HepG2 (cell line): ENCODE measurements around the gene SKI. TPM values are rescaled to one million over a fixed set of nuclear protein-coding genes. Genes with fewer than 3 reads are reported as not detected.
A peak's percentile ranks its signal among the peaks of the same experiment; 100 is the strongest.

Source experiments
- FOSL1 ChIP-seq: sonication (generic); formaldehyde crosslinking; IDR thresholded peaks from 2 replicates; pipeline ENCODE4 v1.9.0; 2021; ENCODE audit warnings: missing genetic modification reagents, borderline replicate concordance
- PREB ChIP-seq: sonication (generic); formaldehyde crosslinking; IDR thresholded peaks from 2 replicates; pipeline ENCODE4 v1.4.0; 2020; ENCODE audit warnings: missing genetic modification reagents
- SIN3A ChIP-seq: IDR thresholded peaks from 2 replicates; pipeline ENCODE4 v1.6.1; 2011; ENCODE audit warnings: low read depth, mild to moderate bottlenecking, control low read depth, low read length, borderline replicate concordance
- TARDBP ChIP-seq: sonication (generic); formaldehyde crosslinking; IDR thresholded peaks from 2 replicates; pipeline ENCODE4 v1.8.0; 2022; ENCODE audit warnings: mild to moderate bottlenecking, missing genetic modification reagents
- ZBTB10 ChIP-seq: sonication (generic); formaldehyde crosslinking; IDR thresholded peaks from 2 replicates; pipeline ENCODE4 v1.4.0; 2020; ENCODE audit warnings: missing genetic modification reagents, borderline replicate concordance
- ZNF142 ChIP-seq: sonication (generic); formaldehyde crosslinking; IDR thresholded peaks from 2 replicates; pipeline ENCODE4 v1.4.0; 2020; ENCODE audit warnings: missing genetic modification reagents
- ZNF251 ChIP-seq: sonication (generic); formaldehyde crosslinking; IDR thresholded peaks from 2 replicates; pipeline ENCODE4 v1.9.0; 2021; ENCODE audit warnings: mild to moderate bottlenecking, missing genetic modification reagents
- ZNF275 ChIP-seq: sonication (generic); formaldehyde crosslinking; IDR thresholded peaks from 2 replicates; pipeline ENCODE4 v1.8.0; 2022; ENCODE audit warnings: missing genetic modification reagents, mild to moderate bottlenecking, inconsistent platforms, borderline replicate concordance
- ZNF614 ChIP-seq: IDR thresholded peaks from 2 replicates; pipeline ENCODE4 v1.6.1; 2018; ENCODE audit warnings: missing biosample characterization, missing genetic modification reagents, inconsistent platforms, borderline replicate concordance
- ZNF713 ChIP-seq: sonication (generic); formaldehyde crosslinking; IDR thresholded peaks from 2 replicates; pipeline ENCODE4 v1.4.0; 2020; ENCODE audit warnings: mild to moderate bottlenecking, missing genetic modification reagents
- ZSCAN31 ChIP-seq: sonication (generic); formaldehyde crosslinking; IDR thresholded peaks from 2 replicates; pipeline ENCODE4 v1.5.0; 2020; ENCODE audit warnings: low read depth, mild to moderate bottlenecking, missing genetic modification reagents
- ZUFSP ChIP-seq: sonication (generic); formaldehyde crosslinking; IDR thresholded peaks from 2 replicates; pipeline ENCODE4 v1.9.0; 2021; ENCODE audit warnings: missing genetic modification reagents, mild to moderate bottlenecking, borderline replicate concordance
- polyA plus RNA-seq, 8 experiments: library from polyadenylated mRNA; depleted of rRNA in 3 of 8; stranded (reverse) in 7 of 8; unstranded in 1 of 8; fragments of >200 nt; fragmentation: Illumina TruSeq in 4 of 8; extraction: Trizol in 4 of 8; gene quantifications; 2 replicates each; pipeline versions ENCODE4 v1.2.1 to v1.2.3, GENCODE V29; 2011 to 2016; ENCODE audit warnings: low read depth in 4 of 8, missing spikeins in 1 of 8, mixed read lengths in 1 of 8; ENCODE audit not compliant: insufficient read depth in 1 of 8
- total RNA-seq, 5 experiments: library from RNA; depleted of rRNA; stranded (reverse); fragments of >200 nt; fragmentation: Illumina TruSeq; extraction: Trizol; gene quantifications; 2 replicates each; pipeline ENCODE4 v1.2.3, GENCODE V29; 2016; ENCODE audit warnings: low read depth in 1 of 5
- TF ChIP-seq, protein P1 (sequence below): IDR thresholded peaks from 2 replicates; pipeline ENCODE4 v1.6.1; 2016; ENCODE audit warnings: missing genetic modification reagents, missing compliant biosample characterization
- TF ChIP-seq, protein P2 (sequence below): IDR thresholded peaks from 2 replicates; pipeline ENCODE4 v1.6.1; 2012; ENCODE audit warnings: inconsistent platforms

SKI gene
- total and polyA plus RNA-seq, 2 of the 13 experiments (the other 11 are each of a cell fraction or from before 2014, with no cell fraction given) = 4.7 to 6.9 TPM

DNA sequence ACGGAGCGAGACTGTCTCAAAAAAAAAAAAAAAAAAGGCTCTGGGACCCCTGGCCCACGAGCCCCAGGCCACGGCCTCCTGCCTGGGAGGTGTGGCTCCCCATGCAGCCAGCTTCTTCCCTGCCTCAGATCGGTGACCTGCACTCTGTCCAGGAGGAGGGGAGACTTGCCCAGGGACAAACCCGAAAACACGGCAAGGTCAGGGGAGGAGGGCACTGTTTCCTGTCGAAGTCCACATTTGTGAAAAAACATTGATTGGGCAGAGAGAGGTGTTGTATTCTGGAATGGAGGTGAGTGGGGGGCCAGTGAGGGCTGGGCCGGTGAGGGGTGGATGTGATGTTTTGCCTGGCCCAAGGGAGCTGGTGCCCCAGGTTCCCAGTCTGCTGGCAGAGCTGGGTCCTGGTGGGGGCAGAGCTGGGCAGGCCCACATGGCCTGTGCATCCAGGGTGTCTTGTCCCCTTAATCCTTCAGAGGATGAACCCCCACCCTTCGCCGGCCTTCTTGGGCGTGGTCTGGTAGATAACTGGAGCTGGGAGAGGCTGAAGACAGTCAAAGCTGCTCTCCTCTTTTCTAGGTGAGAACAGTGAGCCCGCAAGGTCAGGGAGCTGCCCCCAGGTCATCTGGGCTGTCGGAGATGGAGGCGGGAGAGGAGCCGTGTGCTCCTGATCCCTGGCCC lies 21.2 kb upstream of the SKI start (continued):
- TF ChIP-seq ZNF713 (CRISPR knock-in tag) (no peak), ZUFSP (CRISPR knock-in tag) (no peak), ZBTB10 (CRISPR knock-in tag) (0 out of 2 replicates have a peak, but pooled peaks have one; percentile 19), FOSL1 (CRISPR knock-in tag) (no peak), ZNF275 (CRISPR knock-in tag) (peak; percentile 7; the same call in 1 of the 2 replicates), PREB (CRISPR knock-in tag) (no peak), SIN3A (peak; percentile 28; the same call in 1 of the 2 replicates), ZNF614 (CRISPR knock-in tag) (no peak), ZSCAN31 (CRISPR knock-in tag) (no peak), TARDBP (CRISPR knock-in tag) (no peak; the same call in 1 of the 2 replicates), ZNF251 (CRISPR knock-in tag) (no peak), ZNF142 (CRISPR knock-in tag) (0 out of 2 replicates have a peak, but pooled peaks have one; percentile 41)
- TF ChIP-seq, protein P1, sequence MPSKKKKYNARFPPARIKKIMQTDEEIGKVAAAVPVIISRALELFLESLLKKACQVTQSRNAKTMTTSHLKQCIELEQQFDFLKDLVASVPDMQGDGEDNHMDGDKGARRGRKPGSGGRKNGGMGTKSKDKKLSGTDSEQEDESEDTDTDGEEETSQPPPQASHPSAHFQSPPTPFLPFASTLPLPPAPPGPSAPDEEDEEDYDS (CRISPR knock-in tag) = no peak
- TF ChIP-seq, protein P2, sequence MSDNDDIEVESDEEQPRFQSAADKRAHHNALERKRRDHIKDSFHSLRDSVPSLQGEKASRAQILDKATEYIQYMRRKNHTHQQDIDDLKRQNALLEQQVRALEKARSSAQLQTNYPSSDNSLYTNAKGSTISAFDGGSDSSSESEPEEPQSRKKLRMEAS = peak; percentile 15; the same call in 1 of the 2 replicates
